Lower lobe of right lung (tissue), 2 donors: ENCODE results near the gene PIEZO2. TPM values are rescaled to one million over a fixed set of nuclear protein-coding genes. Genes with fewer than 3 reads are reported as not detected.

Experiments
- ATAC-seq, 2 donors: fragments of 200-7000 bp; cut with Tn5 transposase; one replicate each; pipeline ENCODE4 v1.9.1; 2020 to 2022; ENCODE audit warnings: mild to moderate bottlenecking in 2 of 2, moderate library complexity in 2 of 2
- DNase-seq: peaks from one replicate; pipeline ENCODE4 v3.0.0-alpha.2; 2020
- H3K27ac ChIP-seq: fragments of 200-600 bp; one replicate; pipeline ENCODE4 v1.8.0; 2022
- H3K27me3 ChIP-seq: fragments of 200-600 bp; one replicate; pipeline ENCODE4 v1.8.0; 2022; ENCODE audit warnings: low read depth
- H3K36me3 ChIP-seq: fragments of 200-600 bp; one replicate; pipeline ENCODE4 v1.8.0; 2022; ENCODE audit warnings: mild to moderate bottlenecking
- H3K4me1 ChIP-seq: fragments of 200-600 bp; one replicate; pipeline ENCODE4 v1.8.0; 2022
- H3K4me3 ChIP-seq: fragments of 200-600 bp; one replicate; pipeline ENCODE4 v1.8.0; 2022; ENCODE audit warnings: mild to moderate bottlenecking
- H3K9me3 ChIP-seq: fragments of 200-600 bp; one replicate; pipeline ENCODE4 v1.8.0; 2022
- CTCF ChIP-seq: fragments of 200-600 bp; IDR thresholded peaks from one replicate; pipeline ENCODE4 v1.8.0; 2022; ENCODE audit warnings: antibody characterized with exemption, mild to moderate bottlenecking
- intact Hi-C: fragments of 100-400 bp; cut with DNase I; formaldehyde crosslinking; loops from one replicate; pipeline ENCODE4 v1.11.0; 2022
- total RNA-seq: library from RNA; stranded (reverse); fragmentation: NEBNext Ultra II Directional; extraction: Animal tissue kit (Norgen Biotek cat#: 25700); gene quantifications from one replicate; pipeline ENCODE4 v1.2.1, GENCODE V29; 2021
- donor health status: DM: no; HTN: yes; CAD: no; lungs with severe emphysema.

Gene PIEZO2
- total RNA-seq, 1 donor from 2014 or later = 11.1 TPM

GRCh38 chr18:11112286-11112685 lies 37.1 kb downstream of the PIEZO2 start:
- no peaks in the 10 kb centered on the region for H3K27me3 ChIP-seq
- intact Hi-C loops = no loop called here
- TF ChIP-seq CTCF = no peak
- H3K9me3 ChIP-seq = no peaks in the 10 kb centered on the region
- ATAC-seq = no peak
- H3K4me1 ChIP-seq = no peaks in the 10 kb centered on the region
- H3K27ac ChIP-seq = no peak overlapping the region
- no peak for DNase-seq
- H3K4me3 ChIP-seq = no peak overlapping the region
- no peaks in the 10 kb centered on the region for H3K36me3 ChIP-seq

- no peak overlapping the region for H3K4me3 ChIP-seq
- DNase-seq = no peak
- intact Hi-C loops = no loop called here
- no peaks in the 10 kb centered on the region for H3K4me1 ChIP-seq
- H3K27me3 ChIP-seq = no peaks in the 10 kb centered on the region
- H3K36me3 ChIP-seq = no peaks in the 10 kb centered on the region
- no peak overlapping the region for H3K27ac ChIP-seq
- no peak for TF ChIP-seq CTCF
- H3K9me3 ChIP-seq = no peaks in the 10 kb centered on the region
- no peak for ATAC-seq
Measured at GRCh38 chr18:11110509-11110908, 38.9 kb downstream of the PIEZO2 start.

GRCh38 chr18:11108947-11109346 lies 40.4 kb downstream of the PIEZO2 start:
- H3K36me3 ChIP-seq = no peaks in the 10 kb centered on the region
- H3K4me1 ChIP-seq = no peaks in the 10 kb centered on the region
- H3K4me3 ChIP-seq = no peak overlapping the region
- intact Hi-C loops = no loop called here
- no peak for DNase-seq
- H3K9me3 ChIP-seq = no peaks in the 10 kb centered on the region
- no peak for ATAC-seq
- H3K27ac ChIP-seq = no peak overlapping the region
- TF ChIP-seq CTCF = no peak
- H3K27me3 ChIP-seq = no peaks in the 10 kb centered on the region

- intact Hi-C loops = no loop called here
- Histone ChIP-seq H3K27ac (no peak overlapping the region), H3K4me1 (no peaks in the 10 kb centered on the region), H3K27me3 (no peaks in the 10 kb centered on the region), H3K4me3 (no peak overlapping the region), H3K36me3 (no peaks in the 10 kb centered on the region), H3K9me3 (no peaks in the 10 kb centered on the region)
- DNase-seq (no peak), ATAC-seq (no peak)
- no peak for TF ChIP-seq CTCF
Measured at GRCh38 chr18:11106894-11107293, 42.5 kb downstream of the PIEZO2 start.

GRCh38 chr18:11105463-11105862 lies 43.9 kb downstream of the PIEZO2 start:
- Histone ChIP-seq H3K27me3 (no peaks in the 10 kb centered on the region), H3K4me3 (no peak overlapping the region), H3K4me1 (no peaks in the 10 kb centered on the region), H3K9me3 (no peaks in the 10 kb centered on the region), H3K36me3 (no peaks in the 10 kb centered on the region), H3K27ac (no peak overlapping the region)
- intact Hi-C loops = no loop called here
- no peak for DNase-seq
- TF ChIP-seq CTCF = no peak
- ATAC-seq = no peak

GRCh38 chr18:11104307-11104706 lies 45.1 kb downstream of the PIEZO2 start:
- no peaks in the 10 kb centered on the region for H3K36me3 ChIP-seq
- no peak overlapping the region for H3K27ac ChIP-seq
- H3K4me3 ChIP-seq = no peak overlapping the region
- no peaks in the 10 kb centered on the region for H3K4me1 ChIP-seq
- H3K9me3 ChIP-seq = no peaks in the 10 kb centered on the region
- no peak for ATAC-seq
- DNase-seq = no peak
- H3K27me3 ChIP-seq = no peaks in the 10 kb centered on the region
- intact Hi-C loops = no loop called here
- no peak for TF ChIP-seq CTCF
